ENCODE data around the gene FAP. TPM values are rescaled to one million over a fixed set of nuclear protein-coding genes. Genes with fewer than 3 reads are reported as not detected.
A peak's percentile ranks its signal among the peaks of the same experiment; 100 is the strongest.

FAP gene
- total RNA-seq, 1 experiment from 2014 or later = not detected

- Histone ChIP-seq H2AFZ (ENCODE audit: low read length) (no peak overlapping the region), H3K4me1 (ENCODE audit: low read length) (no peaks in the 10 kb centered on the region), H3K79me2 (ENCODE audit: low read length) (no peaks in the 10 kb centered on the region), H3K9me2 (replicated peaks; ENCODE audit: insufficient read depth, low read length) (no peaks in the 10 kb centered on the region), H3K9ac (ENCODE audit: low read length) (no peak overlapping the region), H3K9me3 (ENCODE audit: low read length) (no peaks in the 10 kb centered on the region), H3K4me2 (ENCODE audit: low read depth, low read length, poor library complexity, severe bottlenecking) (no peak overlapping the region), H3K36me3 (ENCODE audit: insufficient read depth, low read length) (no peaks in the 10 kb centered on the region), H3K27me3 (ENCODE audit: low read length) (no peaks in the 10 kb centered on the region; the same call in 1 of the 2 replicates), H4K20me1 (ENCODE audit: insufficient read depth, low read depth, low read length) (no peaks in the 10 kb centered on the region), H3K27ac (ENCODE audit: low read length) (no peak overlapping the region), H3K4me3 (ENCODE audit: low read length) (no peak overlapping the region)
- DNase-seq = no peak
These were observed 10.0 kb downstream of the FAP start for GRCh38 chr2:162233197-162233596.

- no peak overlapping the region for H2AFZ ChIP-seq (ENCODE audit: low read length)
- no peak overlapping the region for H3K4me2 ChIP-seq (ENCODE audit: low read depth, low read length, poor library complexity, severe bottlenecking)
- H3K9me2 ChIP-seq (replicated peaks; ENCODE audit: insufficient read depth, low read length) = no peaks in the 10 kb centered on the region
- H3K27ac ChIP-seq (ENCODE audit: low read length) = no peak overlapping the region
- no peak for DNase-seq
- H3K4me3 ChIP-seq (ENCODE audit: low read length) = no peak overlapping the region
- no peaks in the 10 kb centered on the region for H3K36me3 ChIP-seq (ENCODE audit: insufficient read depth, low read length)
- H3K9ac ChIP-seq (ENCODE audit: low read length) = no peak overlapping the region
- H3K4me1 ChIP-seq (ENCODE audit: low read length) = no peaks in the 10 kb centered on the region
- no peaks in the 10 kb centered on the region for H3K79me2 ChIP-seq (ENCODE audit: low read length)
- H4K20me1 ChIP-seq (ENCODE audit: insufficient read depth, low read depth, low read length) = no peaks in the 10 kb centered on the region
- no peaks in the 10 kb centered on the region; the same call in 1 of the 2 replicates for H3K27me3 ChIP-seq (ENCODE audit: low read length)
- H3K9me3 ChIP-seq (ENCODE audit: low read length) = no peaks in the 10 kb centered on the region
These were observed 10.6 kb downstream of the FAP start for GRCh38 chr2:162232671-162233070.

DNA sequence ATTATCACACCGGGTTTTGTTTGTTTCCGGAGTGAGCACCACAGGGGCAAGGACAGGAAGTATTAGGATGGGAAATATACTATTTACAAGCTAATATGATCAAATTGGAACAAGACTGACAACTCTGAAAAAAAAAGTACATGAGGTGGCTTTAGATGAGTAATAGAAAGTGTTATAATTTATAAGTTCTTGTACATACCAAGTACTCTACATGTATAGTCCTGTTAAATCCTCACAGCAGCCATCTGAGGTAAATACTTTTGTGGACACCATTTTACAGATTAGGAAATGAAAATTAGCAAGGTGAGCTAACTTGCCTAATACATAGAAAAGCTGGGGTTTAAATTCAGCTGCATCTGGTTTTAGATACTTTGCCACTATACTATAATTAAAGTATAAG is 11.2 kb downstream of the FAP start:
- H3K4me1 ChIP-seq (ENCODE audit: low read length) = no peaks in the 10 kb centered on the region
- no peaks in the 10 kb centered on the region; the same call in 1 of the 2 replicates for H3K27me3 ChIP-seq (ENCODE audit: low read length)
- H3K36me3 ChIP-seq (ENCODE audit: insufficient read depth, low read length) = no peaks in the 10 kb centered on the region
- H3K9me2 ChIP-seq (replicated peaks; ENCODE audit: insufficient read depth, low read length) = no peaks in the 10 kb centered on the region
- no peak overlapping the region for H2AFZ ChIP-seq (ENCODE audit: low read length)
- H3K4me2 ChIP-seq (ENCODE audit: low read depth, low read length, poor library complexity, severe bottlenecking) = no peak overlapping the region
- no peak overlapping the region for H3K27ac ChIP-seq (ENCODE audit: low read length)
- no peaks in the 10 kb centered on the region for H4K20me1 ChIP-seq (ENCODE audit: insufficient read depth, low read depth, low read length)
- no peaks in the 10 kb centered on the region for H3K9me3 ChIP-seq (ENCODE audit: low read length)
- H3K9ac ChIP-seq (ENCODE audit: low read length) = no peak overlapping the region
- no peak for DNase-seq
- H3K79me2 ChIP-seq (ENCODE audit: low read length) = no peaks in the 10 kb centered on the region
- no peak overlapping the region for H3K4me3 ChIP-seq (ENCODE audit: low read length)

DNA sequence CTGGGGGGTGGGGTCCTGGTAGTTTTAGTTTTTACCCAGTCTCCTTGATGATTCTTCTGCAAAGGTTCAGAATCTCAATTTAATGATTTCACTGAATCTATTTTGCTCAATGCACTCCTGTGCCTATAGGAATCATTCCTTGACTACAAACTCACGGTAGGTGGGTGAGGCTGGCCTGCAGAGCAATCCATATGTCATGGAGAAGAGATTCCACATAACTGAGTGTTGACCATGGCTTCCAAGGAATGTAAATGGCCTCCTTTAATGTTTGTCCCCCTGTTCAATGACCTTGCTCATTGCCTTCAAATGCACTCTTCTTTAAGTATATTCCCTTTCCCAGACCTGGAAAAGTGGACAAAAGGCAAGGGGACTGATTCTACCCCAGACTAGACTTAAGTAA is 12.5 kb downstream of the FAP start:
- no peak overlapping the region for H3K9ac ChIP-seq (ENCODE audit: low read length)
- H3K4me3 ChIP-seq (ENCODE audit: low read length) = no peak overlapping the region
- no peaks in the 10 kb centered on the region for H4K20me1 ChIP-seq (ENCODE audit: insufficient read depth, low read depth, low read length)
- no peak overlapping the region for H3K27ac ChIP-seq (ENCODE audit: low read length)
- H3K36me3 ChIP-seq (ENCODE audit: insufficient read depth, low read length) = no peaks in the 10 kb centered on the region
- H3K79me2 ChIP-seq (ENCODE audit: low read length) = no peaks in the 10 kb centered on the region
- no peak overlapping the region for H3K4me2 ChIP-seq (ENCODE audit: low read depth, low read length, poor library complexity, severe bottlenecking)
- H3K27me3 ChIP-seq (ENCODE audit: low read length) = no peaks in the 10 kb centered on the region; the same call in 1 of the 2 replicates
- no peaks in the 10 kb centered on the region for H3K4me1 ChIP-seq (ENCODE audit: low read length)
- H3K9me3 ChIP-seq (ENCODE audit: low read length) = no peaks in the 10 kb centered on the region
- H3K9me2 ChIP-seq (replicated peaks; ENCODE audit: insufficient read depth, low read length) = no peaks in the 10 kb centered on the region
- DNase-seq = no peak
- H2AFZ ChIP-seq (ENCODE audit: low read length) = no peak overlapping the region

DNA sequence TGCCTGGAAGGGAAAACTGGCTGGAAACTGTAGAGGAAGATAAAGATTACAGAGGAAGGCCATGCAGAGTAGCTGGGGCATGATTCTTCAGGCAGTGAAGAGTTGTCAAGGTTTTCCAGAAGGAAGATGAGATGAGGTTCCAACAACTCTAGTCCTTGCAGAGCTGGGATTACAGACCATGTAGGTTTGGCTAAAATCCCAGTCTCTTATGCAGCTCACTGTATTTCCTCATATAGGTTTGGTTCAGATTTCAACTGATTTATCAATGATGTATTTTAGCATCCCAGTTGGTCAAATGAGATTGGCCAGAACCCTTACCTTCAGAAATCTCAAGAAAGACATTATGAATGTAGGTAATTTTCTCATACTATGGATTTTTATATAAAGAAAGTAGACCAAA is 16.4 kb downstream of the FAP start:
- no peaks in the 10 kb centered on the region for H3K36me3 ChIP-seq (ENCODE audit: insufficient read depth, low read length)
- no peaks in the 10 kb centered on the region for H3K9me3 ChIP-seq (ENCODE audit: low read length)
- no peaks in the 10 kb centered on the region for H4K20me1 ChIP-seq (ENCODE audit: insufficient read depth, low read depth, low read length)
- no peak overlapping the region for H3K4me3 ChIP-seq (ENCODE audit: low read length)
- no peaks in the 10 kb centered on the region; the same call in 1 of the 2 replicates for H3K27me3 ChIP-seq (ENCODE audit: low read length)
- no peak for DNase-seq
- H3K9me2 ChIP-seq (replicated peaks; ENCODE audit: insufficient read depth, low read length) = no peaks in the 10 kb centered on the region
- no peak overlapping the region for H3K27ac ChIP-seq (ENCODE audit: low read length)
- H3K4me2 ChIP-seq (ENCODE audit: low read depth, low read length, poor library complexity, severe bottlenecking) = no peak overlapping the region
- no peak overlapping the region for H2AFZ ChIP-seq (ENCODE audit: low read length)
- no peaks in the 10 kb centered on the region for H3K4me1 ChIP-seq (ENCODE audit: low read length)
- no peak overlapping the region for H3K9ac ChIP-seq (ENCODE audit: low read length)
- no peaks in the 10 kb centered on the region for H3K79me2 ChIP-seq (ENCODE audit: low read length)

- no peaks in the 10 kb centered on the region for H3K36me3 ChIP-seq (ENCODE audit: insufficient read depth, low read length)
- no peak overlapping the region for H3K4me2 ChIP-seq (ENCODE audit: low read depth, low read length, poor library complexity, severe bottlenecking)
- H4K20me1 ChIP-seq (ENCODE audit: insufficient read depth, low read depth, low read length) = no peaks in the 10 kb centered on the region
- peak; percentile 67 for DNase-seq
- no peak overlapping the region for H2AFZ ChIP-seq (ENCODE audit: low read length)
- H3K27me3 ChIP-seq (ENCODE audit: low read length) = no peaks in the 10 kb centered on the region
- H3K27ac ChIP-seq (ENCODE audit: low read length) = no peak overlapping the region
- H3K9me2 ChIP-seq (replicated peaks; ENCODE audit: insufficient read depth, low read length) = no peaks in the 10 kb centered on the region
- H3K4me1 ChIP-seq (ENCODE audit: low read length) = no peaks in the 10 kb centered on the region
- no peaks in the 10 kb centered on the region for H3K79me2 ChIP-seq (ENCODE audit: low read length)
- H3K9ac ChIP-seq (ENCODE audit: low read length) = no peak overlapping the region
- no peak overlapping the region for H3K4me3 ChIP-seq (ENCODE audit: low read length)
- H3K9me3 ChIP-seq (ENCODE audit: low read length) = no peaks in the 10 kb centered on the region
These were observed 22.2 kb downstream of the FAP start for GRCh38 chr2:162221064-162221463.

GRCh38 chr2:162220368-162220767 is 22.9 kb downstream of the FAP start:
- no peaks in the 10 kb centered on the region for H3K9me2 ChIP-seq (replicated peaks; ENCODE audit: insufficient read depth, low read length)
- H3K36me3 ChIP-seq (ENCODE audit: insufficient read depth, low read length) = no peaks in the 10 kb centered on the region
- no peaks in the 10 kb centered on the region for H4K20me1 ChIP-seq (ENCODE audit: insufficient read depth, low read depth, low read length)
- no peak overlapping the region for H3K4me2 ChIP-seq (ENCODE audit: low read depth, low read length, poor library complexity, severe bottlenecking)
- no peaks in the 10 kb centered on the region for H3K27me3 ChIP-seq (ENCODE audit: low read length)
- H3K79me2 ChIP-seq (ENCODE audit: low read length) = no peaks in the 10 kb centered on the region
- no peak overlapping the region for H3K27ac ChIP-seq (ENCODE audit: low read length)
- no peaks in the 10 kb centered on the region for H3K4me1 ChIP-seq (ENCODE audit: low read length)
- H3K4me3 ChIP-seq (ENCODE audit: low read length) = no peak overlapping the region
- DNase-seq = no peak
- H3K9ac ChIP-seq (ENCODE audit: low read length) = no peak overlapping the region
- no peaks in the 10 kb centered on the region for H3K9me3 ChIP-seq (ENCODE audit: low read length)
- H2AFZ ChIP-seq (ENCODE audit: low read length) = no peak overlapping the region

- H3K4me2 ChIP-seq (ENCODE audit: low read depth, low read length, poor library complexity, severe bottlenecking) = no peak overlapping the region
- no peak for DNase-seq
These were observed 23.8 kb downstream of the FAP start for GRCh38 chr2:162219426-162219825.

GRCh38 chr2:162217598-162217997 is 25.6 kb downstream of the FAP start:
- Histone ChIP-seq H3K4me2 (ENCODE audit: low read depth, low read length, poor library complexity, severe bottlenecking) (no peak overlapping the region), H3K9ac (ENCODE audit: low read length) (no peak overlapping the region), H2AFZ (ENCODE audit: low read length) (no peak overlapping the region), H4K20me1 (ENCODE audit: insufficient read depth, low read depth, low read length) (no peaks in the 10 kb centered on the region), H3K4me3 (ENCODE audit: low read length) (no peak overlapping the region), H3K27me3 (ENCODE audit: low read length) (no peaks in the 10 kb centered on the region), H3K9me3 (ENCODE audit: low read length) (no peaks in the 10 kb centered on the region), H3K79me2 (ENCODE audit: low read length) (no peaks in the 10 kb centered on the region), H3K4me1 (ENCODE audit: low read length) (no peaks in the 10 kb centered on the region), H3K27ac (ENCODE audit: low read length) (no peak overlapping the region), H3K9me2 (replicated peaks; ENCODE audit: insufficient read depth, low read length) (no peaks in the 10 kb centered on the region), H3K36me3 (ENCODE audit: insufficient read depth, low read length) (no peaks in the 10 kb centered on the region)
- no peak for DNase-seq

More at GRCh38 chr2:162219426-162219825, 23.8 kb downstream of the FAP start:
- Histone ChIP-seq H2AFZ (ENCODE audit: low read length) (no peak overlapping the region), H3K27ac (ENCODE audit: low read length) (no peak overlapping the region), H3K4me1 (ENCODE audit: low read length) (no peaks in the 10 kb centered on the region), H3K36me3 (ENCODE audit: insufficient read depth, low read length) (no peaks in the 10 kb centered on the region), H3K4me3 (ENCODE audit: low read length) (no peak overlapping the region), H3K79me2 (ENCODE audit: low read length) (no peaks in the 10 kb centered on the region), H3K9me3 (ENCODE audit: low read length) (no peaks in the 10 kb centered on the region), H3K9me2 (replicated peaks; ENCODE audit: insufficient read depth, low read length) (no peaks in the 10 kb centered on the region), H4K20me1 (ENCODE audit: insufficient read depth, low read depth, low read length) (no peaks in the 10 kb centered on the region), H3K27me3 (ENCODE audit: low read length) (no peaks in the 10 kb centered on the region), H3K9ac (ENCODE audit: low read length) (no peak overlapping the region)

All from Karpas-422 (cell line).